Endothelial cell (in vitro differentiated cells): ENCODE results near the gene ZSWIM8. TPM values are rescaled to one million over a fixed set of nuclear protein-coding genes. Genes with fewer than 3 reads are reported as not detected.

Experiments used
- DNase-seq: peaks from one replicate; pipeline ENCODE4 v3.0.0; 2021; ENCODE audit warnings: low spot score
- H3K27ac Mint-ChIP-seq: one replicate; pipeline ENCODE4 v1.8.0; 2021; ENCODE audit warnings: mixed read lengths, inconsistent platforms; ENCODE audit not compliant: unreplicated experiment
- H3K27me3 Mint-ChIP-seq: one replicate; pipeline ENCODE4 v1.8.0; 2021; ENCODE audit warnings: mild to moderate bottlenecking, moderate library complexity, mixed read lengths, inconsistent platforms; ENCODE audit not compliant: unreplicated experiment
- H3K36me3 Mint-ChIP-seq: one replicate; pipeline ENCODE4 v1.8.0; 2021; ENCODE audit warnings: mild to moderate bottlenecking, low read depth, mixed read lengths, inconsistent platforms; ENCODE audit not compliant: unreplicated experiment
- H3K4me1 Mint-ChIP-seq: one replicate; pipeline ENCODE4 v1.8.0; 2021; ENCODE audit warnings: mild to moderate bottlenecking, mixed read lengths, inconsistent platforms; ENCODE audit not compliant: unreplicated experiment
- H3K4me3 Mint-ChIP-seq: one replicate; pipeline ENCODE4 v1.8.0; 2021; ENCODE audit warnings: mild to moderate bottlenecking, mixed read lengths, inconsistent platforms; ENCODE audit not compliant: unreplicated experiment
- H3K9me3 Mint-ChIP-seq: one replicate; pipeline ENCODE4 v1.8.0; 2021; ENCODE audit warnings: mixed read lengths, inconsistent platforms; ENCODE audit not compliant: unreplicated experiment
- total RNA-seq: library from RNA; stranded (reverse); fragmentation: NEBNext Ultra II Directional; extraction: Animal tissue kit (Norgen Biotek cat#: 25700); gene quantifications from one replicate; pipeline ENCODE4 v1.2.1, GENCODE V29; 2021; ENCODE audit not compliant: unreplicated experiment
- TF ChIP-seq, protein P1 (sequence below): fragments of 200-600 bp; sonication (generic); IDR thresholded peaks from one replicate; pipeline ENCODE4 v1.5.0; 2021; ENCODE audit warnings: antibody characterized with exemption; ENCODE audit not compliant: unreplicated experiment

The ZSWIM8 gene
- total RNA-seq, 1 donor from 2014 or later, result 176 TPM

DNA sequence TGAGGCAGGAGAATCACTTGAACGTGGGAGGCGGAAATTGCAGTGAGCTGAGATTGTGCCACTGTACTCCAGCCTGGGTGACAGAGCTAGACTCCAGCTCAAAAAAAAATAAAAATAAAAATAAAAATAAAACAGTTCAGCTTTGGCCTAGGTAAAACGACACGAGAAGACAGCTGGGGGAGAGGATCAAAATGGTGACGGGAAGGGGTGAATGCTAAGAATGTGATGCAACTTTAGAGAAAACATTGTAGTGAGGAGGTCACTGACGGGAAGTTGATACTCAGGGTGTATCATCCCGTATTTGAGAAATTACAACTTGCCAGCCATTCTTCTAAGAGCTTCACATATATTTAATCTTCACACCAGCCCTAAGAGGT is 24.9 kb downstream of the ZSWIM8 start:
- no peak for DNase-seq
- H3K4me3 Mint-ChIP-seq, result peak overlapping the region; percentile 93
- no peaks in the 10 kb centered on the region for H3K9me3 Mint-ChIP-seq
- H3K36me3 Mint-ChIP-seq, result peaks cover 38% of the 10 kb centered on the region
- H3K27ac Mint-ChIP-seq, result peak overlapping the region; percentile 70
- H3K4me1 Mint-ChIP-seq, result peaks cover 23% of the 10 kb centered on the region
- peaks cover 13% of the 10 kb centered on the region for H3K27me3 Mint-ChIP-seq
- TF ChIP-seq, protein P1, sequence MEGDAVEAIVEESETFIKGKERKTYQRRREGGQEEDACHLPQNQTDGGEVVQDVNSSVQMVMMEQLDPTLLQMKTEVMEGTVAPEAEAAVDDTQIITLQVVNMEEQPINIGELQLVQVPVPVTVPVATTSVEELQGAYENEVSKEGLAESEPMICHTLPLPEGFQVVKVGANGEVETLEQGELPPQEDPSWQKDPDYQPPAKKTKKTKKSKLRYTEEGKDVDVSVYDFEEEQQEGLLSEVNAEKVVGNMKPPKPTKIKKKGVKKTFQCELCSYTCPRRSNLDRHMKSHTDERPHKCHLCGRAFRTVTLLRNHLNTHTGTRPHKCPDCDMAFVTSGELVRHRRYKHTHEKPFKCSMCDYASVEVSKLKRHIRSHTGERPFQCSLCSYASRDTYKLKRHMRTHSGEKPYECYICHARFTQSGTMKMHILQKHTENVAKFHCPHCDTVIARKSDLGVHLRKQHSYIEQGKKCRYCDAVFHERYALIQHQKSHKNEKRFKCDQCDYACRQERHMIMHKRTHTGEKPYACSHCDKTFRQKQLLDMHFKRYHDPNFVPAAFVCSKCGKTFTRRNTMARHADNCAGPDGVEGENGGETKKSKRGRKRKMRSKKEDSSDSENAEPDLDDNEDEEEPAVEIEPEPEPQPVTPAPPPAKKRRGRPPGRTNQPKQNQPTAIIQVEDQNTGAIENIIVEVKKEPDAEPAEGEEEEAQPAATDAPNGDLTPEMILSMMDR, result no peak

DNA sequence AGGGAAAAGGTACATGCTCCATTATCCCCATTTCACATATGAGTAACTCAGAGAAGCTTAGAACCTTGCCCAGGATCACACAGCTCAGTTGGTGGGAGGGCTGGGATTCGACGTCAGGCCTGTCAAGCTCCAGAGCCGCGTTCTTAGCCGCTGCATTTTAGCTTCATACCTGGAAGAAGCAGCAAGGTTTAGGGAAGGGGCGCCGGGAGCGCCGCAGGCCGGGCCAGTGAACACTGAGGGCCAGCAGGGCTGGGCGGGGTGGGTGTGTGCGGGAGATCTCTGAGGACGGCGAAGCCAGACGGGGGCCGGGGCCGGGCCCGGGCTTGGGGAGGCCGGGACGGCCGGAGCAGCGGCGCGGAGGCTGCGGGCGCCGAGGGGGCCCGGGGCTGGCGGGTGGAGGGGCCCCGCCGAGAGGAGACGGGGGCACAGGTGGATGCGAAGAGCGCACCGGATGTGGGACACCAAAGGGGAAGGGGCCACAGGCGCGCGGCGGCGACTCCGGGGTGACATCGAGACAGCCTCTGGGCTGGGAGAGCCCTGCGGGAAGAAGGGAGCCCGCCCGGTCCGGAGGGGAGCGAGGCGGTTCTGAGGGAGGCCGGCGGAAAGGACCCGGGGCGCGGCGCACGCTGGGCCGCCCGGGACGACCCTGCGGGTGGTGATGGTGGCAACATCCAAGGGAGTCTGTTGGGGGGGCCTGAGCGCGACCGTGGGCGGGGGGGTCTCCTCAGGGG is 25.5 kb downstream of the ZSWIM8 start:
- Mint-ChIP-seq H3K4me3 (peak overlapping the region; percentile 93), H3K9me3 (no peaks in the 10 kb centered on the region), H3K27ac (peak overlapping the region; percentile 70), H3K27me3 (peaks cover 13% of the 10 kb centered on the region), H3K4me1 (peaks cover 23% of the 10 kb centered on the region), H3K36me3 (peaks cover 36% of the 10 kb centered on the region)
- DNase-seq, result peak; percentile 27
- TF ChIP-seq, protein P1, result no peak

DNA sequence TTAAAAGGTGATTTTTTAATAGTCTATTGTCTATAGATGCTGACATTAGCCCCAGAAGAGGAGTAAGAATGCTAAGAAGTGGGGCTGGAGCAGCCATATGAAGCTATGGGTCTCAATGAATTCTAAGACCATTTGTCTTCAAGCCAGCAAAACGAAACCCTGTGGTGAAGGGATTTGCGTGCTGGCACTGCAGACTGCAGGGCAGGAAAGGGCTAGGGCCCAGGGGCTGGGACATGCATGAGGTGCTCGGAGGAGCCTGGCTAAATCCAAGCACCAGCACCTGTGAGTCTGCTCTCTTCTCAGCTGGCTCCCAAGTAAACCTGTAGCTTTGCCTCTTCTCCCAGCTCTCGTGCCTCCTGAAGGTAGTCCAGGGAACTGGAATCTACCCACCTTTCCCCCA is 27.3 kb downstream of the ZSWIM8 start:
- TF ChIP-seq, protein P1, result no peak
- Mint-ChIP-seq H3K9me3 (no peaks in the 10 kb centered on the region), H3K4me1 (peaks cover 19% of the 10 kb centered on the region), H3K36me3 (peaks cover 31% of the 10 kb centered on the region), H3K27me3 (peaks cover 15% of the 10 kb centered on the region), H3K27ac (no peak overlapping the region), H3K4me3 (peak overlapping the region; percentile 48)
- no peak for DNase-seq

GRCh38 chr10:73813333-73813732 is 27.9 kb downstream of the ZSWIM8 start:
- H3K36me3 Mint-ChIP-seq, result peaks cover 33% of the 10 kb centered on the region
- no peaks in the 10 kb centered on the region for H3K9me3 Mint-ChIP-seq
- no peak for DNase-seq
- H3K27ac Mint-ChIP-seq, result peak overlapping the region; percentile 13
- H3K4me3 Mint-ChIP-seq, result peak overlapping the region; percentile 81
- peaks cover 16% of the 10 kb centered on the region for H3K27me3 Mint-ChIP-seq
- TF ChIP-seq, protein P1, result no peak
- H3K4me1 Mint-ChIP-seq, result peaks cover 23% of the 10 kb centered on the region

DNA sequence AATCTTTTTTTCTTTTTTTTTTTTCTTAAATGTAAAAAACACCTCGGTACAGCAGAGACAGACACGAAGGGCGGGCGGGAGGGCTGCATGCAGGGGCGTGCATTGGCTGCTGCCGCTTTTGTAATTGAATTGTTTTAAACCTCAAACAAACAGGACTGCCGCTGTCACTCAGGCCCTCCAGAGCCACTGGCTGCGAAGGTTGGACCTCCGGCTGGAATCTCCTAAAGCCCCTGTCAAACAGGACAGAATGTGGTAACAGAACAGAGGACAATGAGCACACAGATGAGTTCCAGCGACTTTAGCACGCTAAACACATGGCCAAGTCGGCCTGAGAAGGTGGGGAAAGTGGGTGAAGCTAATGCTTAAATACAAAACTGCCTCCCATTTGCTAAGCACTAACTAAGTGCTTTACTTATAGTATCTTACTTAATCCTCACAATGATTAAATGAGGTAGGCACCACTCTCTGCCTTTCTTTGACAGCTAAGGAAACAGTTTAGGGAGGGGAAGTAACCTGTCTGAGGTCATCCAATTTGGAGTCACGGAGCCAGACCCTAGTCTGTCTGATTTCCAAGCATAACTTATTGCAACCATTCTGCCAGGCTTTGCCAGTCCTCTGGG is 29.0 kb downstream of the ZSWIM8 start:
- no peak for DNase-seq
- TF ChIP-seq, protein P1, result no peak
- Mint-ChIP-seq H3K4me1 (peaks cover 25% of the 10 kb centered on the region), H3K9me3 (no peaks in the 10 kb centered on the region), H3K36me3 (peaks cover 23% of the 10 kb centered on the region), H3K27me3 (peaks cover 19% of the 10 kb centered on the region), H3K4me3 (no peak overlapping the region), H3K27ac (no peak overlapping the region)
